Right lobe of liver (tissue), 4 donors: ENCODE results near the gene GRIP1.

Experiments
- POLR2A ChIP-seq: fragments of 450-650 bp; IDR thresholded peaks from one replicate; pipeline ENCODE4 v1.6.1; 2017; ENCODE audit warnings: antibody characterized with exemption, mild to moderate bottlenecking
- TF ChIP-seq, protein P1 (sequence below), 4 donors: fragments of 200-600 bp in 3 of 4; fragments of 450-650 bp in 1 of 4; IDR thresholded peaks; one replicate each; pipeline versions ENCODE4 v1.5.1 to v1.8.0; 2016 to 2022; ENCODE audit warnings: antibody characterized with exemption in 4 of 4, mild to moderate bottlenecking in 2 of 4
- donor health status: DM: no; HTN: no; CAD: no.
- donor health status: DM: no; HTN: no; CAD: no.
- donor health status: DM: no; HTN: yes; CAD: no.

DNA sequence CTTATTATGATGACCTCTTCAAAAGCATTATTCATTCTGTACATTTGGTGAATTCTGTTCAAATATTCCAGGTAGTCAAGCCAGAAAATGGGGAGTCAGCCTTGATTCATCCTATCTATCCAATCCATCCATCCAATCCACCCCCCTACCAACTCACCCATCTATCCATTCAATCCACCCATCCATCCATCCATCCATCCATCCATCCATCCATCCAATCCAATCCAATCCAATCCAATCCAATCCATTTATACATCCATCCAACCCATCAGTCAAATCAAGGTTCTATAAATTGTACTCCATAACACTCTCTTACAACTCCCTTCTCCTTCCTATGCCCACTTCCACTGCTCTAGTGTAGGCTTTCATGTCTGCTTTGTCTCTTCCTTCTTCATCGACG is 35.8 kb upstream of the GRIP1 start:
- TF ChIP-seq, protein P1, sequence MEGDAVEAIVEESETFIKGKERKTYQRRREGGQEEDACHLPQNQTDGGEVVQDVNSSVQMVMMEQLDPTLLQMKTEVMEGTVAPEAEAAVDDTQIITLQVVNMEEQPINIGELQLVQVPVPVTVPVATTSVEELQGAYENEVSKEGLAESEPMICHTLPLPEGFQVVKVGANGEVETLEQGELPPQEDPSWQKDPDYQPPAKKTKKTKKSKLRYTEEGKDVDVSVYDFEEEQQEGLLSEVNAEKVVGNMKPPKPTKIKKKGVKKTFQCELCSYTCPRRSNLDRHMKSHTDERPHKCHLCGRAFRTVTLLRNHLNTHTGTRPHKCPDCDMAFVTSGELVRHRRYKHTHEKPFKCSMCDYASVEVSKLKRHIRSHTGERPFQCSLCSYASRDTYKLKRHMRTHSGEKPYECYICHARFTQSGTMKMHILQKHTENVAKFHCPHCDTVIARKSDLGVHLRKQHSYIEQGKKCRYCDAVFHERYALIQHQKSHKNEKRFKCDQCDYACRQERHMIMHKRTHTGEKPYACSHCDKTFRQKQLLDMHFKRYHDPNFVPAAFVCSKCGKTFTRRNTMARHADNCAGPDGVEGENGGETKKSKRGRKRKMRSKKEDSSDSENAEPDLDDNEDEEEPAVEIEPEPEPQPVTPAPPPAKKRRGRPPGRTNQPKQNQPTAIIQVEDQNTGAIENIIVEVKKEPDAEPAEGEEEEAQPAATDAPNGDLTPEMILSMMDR (IDR thresholded peaks at IDR 0.05), result no peak
- no peak for TF ChIP-seq POLR2A
